HPDE6-E6E7 (cell line): ENCODE data around the gene UBN1.

ENCODE experiments used
- DNase-seq: peaks from one replicate; pipeline ENCODE4 v3.0.0; 2011; ENCODE audit warnings: missing footprints; ENCODE audit errors: extremely low spot score

Gene UBN1

GRCh38 chr16:4931381-4931780 is 84.1 kb downstream of the UBN1 start:
- no peak for DNase-seq
